Measurements from ENCODE around the gene TMEM167A.

TMEM167A gene

GRCh38 chr5:83115816-83116215 lies 38.6 kb upstream of the TMEM167A start:
- TF ChIP-seq CTCF (IDR thresholded peaks at IDR 0.05; ENCODE audit: extremely low read depth, insufficient read depth, missing control alignments), result no peak
- DNase-seq (ENCODE audit: low spot score), result no peak
- in situ Hi-C loops (cut with MboI; ENCODE audit: low pct_unique_long_range_greater_than_20kb, low sequenced_read_pairs, unreplicated experiment), result no loop called here

GRCh38 chr5:83109380-83109779 lies 32.2 kb upstream of the TMEM167A start:
- in situ Hi-C loops (cut with MboI; ENCODE audit: low pct_unique_long_range_greater_than_20kb, low sequenced_read_pairs, unreplicated experiment), result no loop called here
- no peak for TF ChIP-seq CTCF (IDR thresholded peaks at IDR 0.05; ENCODE audit: extremely low read depth, insufficient read depth, missing control alignments)
- no peak for DNase-seq (ENCODE audit: low spot score)

- in situ Hi-C loops (cut with MboI; ENCODE audit: low pct_unique_long_range_greater_than_20kb, low sequenced_read_pairs, unreplicated experiment), result no loop called here
- TF ChIP-seq CTCF (IDR thresholded peaks at IDR 0.05; ENCODE audit: extremely low read depth, insufficient read depth, missing control alignments), result no peak
- DNase-seq (ENCODE audit: low spot score), result no peak
These were observed 30.7 kb upstream of the TMEM167A start for GRCh38 chr5:83107692-83108420.

DNA sequence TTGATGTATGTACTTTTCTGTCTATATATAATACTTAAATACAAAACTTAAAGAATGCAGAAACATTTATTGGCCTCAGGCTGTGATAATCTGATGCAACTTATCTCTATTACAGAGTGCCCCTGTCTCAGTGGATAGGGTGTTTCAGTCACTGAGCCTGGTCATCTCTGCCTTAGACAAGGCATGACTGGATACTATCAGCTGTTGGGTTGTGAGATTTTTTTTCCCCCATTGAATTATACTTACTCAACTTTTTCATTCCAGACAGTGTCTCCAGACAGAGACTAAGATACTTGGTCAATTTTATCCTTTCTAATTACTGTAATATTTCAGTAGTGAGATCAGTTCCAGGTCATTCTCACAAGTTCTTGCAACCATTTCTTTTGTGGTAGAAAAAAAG lies 26.8 kb upstream of the TMEM167A start:
- no peak for TF ChIP-seq CTCF (IDR thresholded peaks at IDR 0.05; ENCODE audit: extremely low read depth, insufficient read depth, missing control alignments)
- no peak for DNase-seq (ENCODE audit: low spot score)
- in situ Hi-C loops (cut with MboI; ENCODE audit: low pct_unique_long_range_greater_than_20kb, low sequenced_read_pairs, unreplicated experiment), result no loop called here

GRCh38 chr5:83102364-83102980 lies 25.3 kb upstream of the TMEM167A start:
- in situ Hi-C loops (cut with MboI; ENCODE audit: low pct_unique_long_range_greater_than_20kb, low sequenced_read_pairs, unreplicated experiment), result no loop called here
- DNase-seq (ENCODE audit: low spot score), result no peak
- no peak for TF ChIP-seq CTCF (IDR thresholded peaks at IDR 0.05; ENCODE audit: extremely low read depth, insufficient read depth, missing control alignments)

GRCh38 chr5:83101514-83101913 lies 24.3 kb upstream of the TMEM167A start:
- in situ Hi-C loops (cut with MboI; ENCODE audit: low pct_unique_long_range_greater_than_20kb, low sequenced_read_pairs, unreplicated experiment), result no loop called here
- DNase-seq (ENCODE audit: low spot score), result no peak
- TF ChIP-seq CTCF (IDR thresholded peaks at IDR 0.05; ENCODE audit: extremely low read depth, insufficient read depth, missing control alignments), result no peak

All from GM13977 (cell line).